HepG2 (cell line): ENCODE data around the gene CMTM5. TPM values are rescaled to one million over a fixed set of nuclear protein-coding genes. Genes with fewer than 3 reads are reported as not detected.
A peak's percentile ranks its signal among the peaks of the same experiment; 100 is the strongest.

ENCODE experiments used
- RFXAP ChIP-seq: sonication (generic); formaldehyde crosslinking; IDR thresholded peaks from 2 replicates; pipeline ENCODE4 v1.4.0; 2020; ENCODE audit warnings: missing genetic modification reagents, borderline replicate concordance
- ZNF318 ChIP-seq: sonication (generic); formaldehyde crosslinking; IDR thresholded peaks from 2 replicates; pipeline ENCODE4 v1.4.0; 2020; ENCODE audit warnings: mild to moderate bottlenecking, missing genetic modification reagents
- polyA plus RNA-seq, 8 experiments: library from polyadenylated mRNA; depleted of rRNA in 3 of 8; stranded (reverse) in 7 of 8; unstranded in 1 of 8; fragments of >200 nt; fragmentation: Illumina TruSeq in 4 of 8; extraction: Trizol in 4 of 8; gene quantifications; 2 replicates each; pipeline versions ENCODE4 v1.2.1 to v1.2.3, GENCODE V29; 2011 to 2016; ENCODE audit warnings: low read depth in 4 of 8, missing spikeins in 1 of 8, mixed read lengths in 1 of 8; ENCODE audit not compliant: insufficient read depth in 1 of 8
- total RNA-seq, 5 experiments: library from RNA; depleted of rRNA; stranded (reverse); fragments of >200 nt; fragmentation: Illumina TruSeq; extraction: Trizol; gene quantifications; 2 replicates each; pipeline ENCODE4 v1.2.3, GENCODE V29; 2016; ENCODE audit warnings: low read depth in 1 of 5
- TF ChIP-seq, protein P1 (sequence below): sonication (generic); formaldehyde crosslinking; conservative IDR thresholded peaks from 2 replicates; pipeline ENCODE4 v1.4.0; 2020; ENCODE audit warnings: mild to moderate bottlenecking, missing genetic modification reagents, moderate library complexity

The CMTM5 gene
- total and polyA plus RNA-seq, 2 of the 13 experiments (the other 11 are each of a cell fraction or from before 2014, with no cell fraction given) = not detected

DNA sequence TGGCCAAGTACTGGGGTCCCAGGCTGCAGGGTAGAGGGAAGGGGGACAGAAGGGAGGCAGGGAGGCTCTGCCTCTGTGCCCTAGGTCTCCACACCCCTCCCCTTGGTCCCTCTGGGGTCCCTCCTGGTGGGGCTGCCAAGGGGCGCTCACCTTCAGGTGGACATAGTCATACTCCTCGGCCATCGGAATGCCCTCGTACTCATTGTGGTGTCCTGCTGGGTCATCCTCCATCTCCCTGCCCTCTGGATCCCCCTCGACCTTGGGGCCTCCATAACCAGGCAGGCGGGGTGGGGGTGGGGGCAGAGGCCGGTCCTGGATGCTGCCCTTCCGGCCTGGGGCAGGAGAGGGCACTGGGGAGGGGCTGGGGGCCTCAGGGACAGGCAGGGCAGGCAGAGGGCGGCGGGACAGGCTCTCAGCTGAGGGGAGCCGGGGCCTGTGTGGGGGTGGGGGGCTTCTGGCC is 17.6 kb upstream of the CMTM5 start (continued):
- TF ChIP-seq, protein P1, sequence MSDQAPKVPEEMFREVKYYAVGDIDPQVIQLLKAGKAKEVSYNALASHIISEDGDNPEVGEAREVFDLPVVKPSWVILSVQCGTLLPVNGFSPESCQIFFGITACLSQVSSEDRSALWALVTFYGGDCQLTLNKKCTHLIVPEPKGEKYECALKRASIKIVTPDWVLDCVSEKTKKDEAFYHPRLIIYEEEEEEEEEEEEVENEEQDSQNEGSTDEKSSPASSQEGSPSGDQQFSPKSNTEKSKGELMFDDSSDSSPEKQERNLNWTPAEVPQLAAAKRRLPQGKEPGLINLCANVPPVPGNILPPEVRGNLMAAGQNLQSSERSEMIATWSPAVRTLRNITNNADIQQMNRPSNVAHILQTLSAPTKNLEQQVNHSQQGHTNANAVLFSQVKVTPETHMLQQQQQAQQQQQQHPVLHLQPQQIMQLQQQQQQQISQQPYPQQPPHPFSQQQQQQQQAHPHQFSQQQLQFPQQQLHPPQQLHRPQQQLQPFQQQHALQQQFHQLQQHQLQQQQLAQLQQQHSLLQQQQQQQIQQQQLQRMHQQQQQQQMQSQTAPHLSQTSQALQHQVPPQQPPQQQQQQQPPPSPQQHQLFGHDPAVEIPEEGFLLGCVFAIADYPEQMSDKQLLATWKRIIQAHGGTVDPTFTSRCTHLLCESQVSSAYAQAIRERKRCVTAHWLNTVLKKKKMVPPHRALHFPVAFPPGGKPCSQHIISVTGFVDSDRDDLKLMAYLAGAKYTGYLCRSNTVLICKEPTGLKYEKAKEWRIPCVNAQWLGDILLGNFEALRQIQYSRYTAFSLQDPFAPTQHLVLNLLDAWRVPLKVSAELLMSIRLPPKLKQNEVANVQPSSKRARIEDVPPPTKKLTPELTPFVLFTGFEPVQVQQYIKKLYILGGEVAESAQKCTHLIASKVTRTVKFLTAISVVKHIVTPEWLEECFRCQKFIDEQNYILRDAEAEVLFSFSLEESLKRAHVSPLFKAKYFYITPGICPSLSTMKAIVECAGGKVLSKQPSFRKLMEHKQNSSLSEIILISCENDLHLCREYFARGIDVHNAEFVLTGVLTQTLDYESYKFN (CRISPR knock-in tag) = peak; percentile 57
- TF ChIP-seq RFXAP (no peak), ZNF318 (CRISPR knock-in tag) (no peak)
